ENCODE data around the gene KMT2C. TPM values are rescaled to one million over a fixed set of nuclear protein-coding genes. Genes with fewer than 3 reads are reported as not detected.

The KMT2C gene
- total RNA-seq, 4 donors from 2014 or later = 84.2 to 185 (median 111) TPM

GRCh38 chr7:152137476-152138025 lies 298.3 kb downstream of the KMT2C start:
- no peak for DNase-seq
- H3K36me3 ChIP-seq = peaks cover 0 to 77% (median 3%) of the 10 kb centered on the region in 3 donors
- no peak overlapping the region for H3K4me3 ChIP-seq
- no peaks in the 10 kb centered on the region for H3K9me3 ChIP-seq
- no peak overlapping the region for H3K27ac ChIP-seq
- no peaks in the 10 kb centered on the region for H3K27me3 ChIP-seq
- no peaks in the 10 kb centered on the region for H3K4me1 ChIP-seq
- no peak for TF ChIP-seq POLR2A (IDR thresholded peaks at IDR 0.05)
- TF ChIP-seq CTCF (IDR thresholded peaks at IDR 0.05) = no peak

GRCh38 chr7:152136686-152137085 lies 299.1 kb downstream of the KMT2C start:
- TF ChIP-seq CTCF (IDR thresholded peaks at IDR 0.05) (no peak), POLR2A (IDR thresholded peaks at IDR 0.05) (no peak)
- DNase-seq = no peak
- no peaks in the 10 kb centered on the region for H3K27me3 ChIP-seq
- no peaks in the 10 kb centered on the region for H3K9me3 ChIP-seq
- no peak overlapping the region for H3K4me3 ChIP-seq
- H3K36me3 ChIP-seq = peaks cover 0 to 78% (median 0%) of the 10 kb centered on the region in 3 donors
- no peaks in the 10 kb centered on the region for H3K4me1 ChIP-seq
- H3K27ac ChIP-seq = no peak overlapping the region

GRCh38 chr7:152133804-152134203 lies 302.0 kb downstream of the KMT2C start:
- Histone ChIP-seq H3K9me3 (peaks cover 0 to 3% (median 0%) of the 10 kb centered on the region in 4 donors), H3K27ac (no peak overlapping the region), H3K4me1 (no peaks in the 10 kb centered on the region), H3K27me3 (no peaks in the 10 kb centered on the region), H3K36me3 (peaks cover 0 to 71% (median 0%) of the 10 kb centered on the region in 3 donors), H3K4me3 (no peak overlapping the region)
- no peak for TF ChIP-seq POLR2A (IDR thresholded peaks at IDR 0.05)
- no peak for TF ChIP-seq CTCF (IDR thresholded peaks at IDR 0.05)
- no peak for DNase-seq

GRCh38 chr7:152132812-152133211 lies 303.0 kb downstream of the KMT2C start:
- Histone ChIP-seq H3K27me3 (no peaks in the 10 kb centered on the region), H3K4me3 (no peak overlapping the region), H3K27ac (no peak overlapping the region), H3K9me3 (peaks cover 0 to 6% (median 0%) of the 10 kb centered on the region in 4 donors), H3K36me3 (peaks cover 0 to 69% (median 0%) of the 10 kb centered on the region in 3 donors), H3K4me1 (no peaks in the 10 kb centered on the region)
- TF ChIP-seq CTCF (IDR thresholded peaks at IDR 0.05) = no peak
- TF ChIP-seq POLR2A (IDR thresholded peaks at IDR 0.05) = no peak
- DNase-seq = no peak

GRCh38 chr7:152131981-152132494 lies 303.8 kb downstream of the KMT2C start:
- Histone ChIP-seq H3K27ac (no peak overlapping the region), H3K36me3 (peaks cover 0 to 66% (median 0%) of the 10 kb centered on the region in 3 donors), H3K9me3 (peaks cover 0 to 6% (median 0%) of the 10 kb centered on the region in 4 donors), H3K4me3 (no peak overlapping the region), H3K27me3 (no peaks in the 10 kb centered on the region), H3K4me1 (no peaks in the 10 kb centered on the region)
- TF ChIP-seq CTCF (IDR thresholded peaks at IDR 0.05) = no peak
- DNase-seq = no peak

All from Peyer's patch (tissue), 4 donors.